PC-9 (cell line): ENCODE data around the gene RPL37A. TPM values are rescaled to one million over a fixed set of nuclear protein-coding genes. Genes with fewer than 3 reads are reported as not detected.

ENCODE experiments used
- BruUV-seq: library from RNA; stranded (reverse); fragments of 400-500 nt; replicated peaks from 2 replicates; lab custom pipeline; 2021; lab: Mats Ljungman, UMichigan
- CTCF ChIA-PET: fragments of 300-600 bp; sonication (Branson Sonifier 250); formaldehyde crosslinking; loops from one replicate; lab custom pipeline; 2022; ENCODE audit warnings: antibody characterized with exemption; lab: Charles Lee
- POLR2A ChIA-PET: fragments of 300-600 bp; sonication (Branson Sonifier 250); formaldehyde crosslinking; loops from one replicate; lab custom pipeline; 2022; ENCODE audit warnings: antibody characterized with exemption; ENCODE audit not compliant: unreplicated experiment; lab: Charles Lee
- DNase-seq, 2 experiments: peaks; one replicate each; pipeline versions ENCODE4 v3.0.0 to v3.0.0-alpha.2; 2015 to 2022; ENCODE audit warnings: mixed read lengths in 1 of 2
- H2AFZ ChIP-seq: fragments of 200-600 bp; sonication (generic); 2 replicates; pipeline ENCODE4 v1.8.1; 2017; ENCODE audit warnings: antibody characterized with exemption
- H3F3A ChIP-seq: fragments of 200-600 bp; sonication (generic); 2 replicates; pipeline ENCODE4 v1.8.1; 2017; ENCODE audit warnings: antibody characterized with exemption, mild to moderate bottlenecking, low read depth; ENCODE audit not compliant: insufficient read depth
- H3K27ac ChIP-seq: fragments of 200-600 bp; sonication (generic); 2 replicates; pipeline ENCODE4 v1.6.1; 2016; ENCODE audit warnings: mixed run types
- H3K27me3 ChIP-seq: fragments of 200-600 bp; sonication (generic); 2 replicates; pipeline ENCODE4 v1.6.1; 2016; ENCODE audit warnings: low read depth, mixed run types; ENCODE audit not compliant: insufficient read depth
- H3K36me3 ChIP-seq: fragments of 200-600 bp; sonication (generic); 2 replicates; pipeline ENCODE4 v1.6.1; 2016; ENCODE audit warnings: low read depth, mixed run types
- H3K4me1 ChIP-seq: fragments of 200-600 bp; sonication (generic); replicated peaks from 2 replicates; pipeline ENCODE4 v1.6.1; 2016; ENCODE audit warnings: mixed run types; ENCODE audit not compliant: insufficient read depth
- H3K4me2 ChIP-seq: fragments of 200-600 bp; sonication (generic); 2 replicates; pipeline ENCODE4 v1.6.1; 2017; ENCODE audit warnings: mixed run types
- H3K4me3 ChIP-seq: fragments of 200-600 bp; sonication (generic); 2 replicates; pipeline ENCODE4 v1.6.1; 2016; ENCODE audit warnings: mixed run types
- H3K79me2 ChIP-seq: fragments of 200-600 bp; sonication (generic); 2 replicates; pipeline ENCODE4 v1.6.1; 2017; ENCODE audit warnings: low read depth, mixed run types
- H3K9me2 ChIP-seq: fragments of 200-600 bp; sonication (generic); 2 replicates; pipeline ENCODE4 v1.8.1; 2017; ENCODE audit warnings: mild to moderate bottlenecking; ENCODE audit not compliant: insufficient read depth
- H3K9me3 ChIP-seq: fragments of 200-600 bp; sonication (generic); 2 replicates; pipeline ENCODE4 v1.8.1; 2016; ENCODE audit warnings: low read depth; ENCODE audit not compliant: insufficient read depth
- H4K20me1 ChIP-seq: fragments of 200-600 bp; sonication (generic); 2 replicates; pipeline ENCODE4 v1.8.1; 2017; ENCODE audit not compliant: insufficient read depth
- CTCF ChIP-seq: fragments of 200-600 bp; sonication (generic); conservative IDR thresholded peaks from 2 replicates; pipeline ENCODE4 v1.6.1; 2017; ENCODE audit warnings: mixed run types, antibody characterized with exemption, mild to moderate bottlenecking, moderate library complexity
- EZH2 ChIP-seq: fragments of 200-600 bp; sonication (generic); IDR thresholded peaks from 2 replicates; pipeline ENCODE4 v1.8.0; 2017; ENCODE audit warnings: antibody characterized with exemption, low read depth
- intact Hi-C: fragments of 100-400 bp; cut with micrococcal nuclease; formaldehyde crosslinking; loops from one replicate; pipeline ENCODE4 v1.10.0; 2022; ENCODE audit not compliant: unreplicated experiment
- total RNA-seq: library from RNA; stranded (reverse); gene quantifications from 2 replicates; pipeline ENCODE4 v1.2.3, GENCODE V29; 2021

Gene RPL37A
- total RNA-seq, 1 experiment from 2014 or later: 2,248 TPM

DNA sequence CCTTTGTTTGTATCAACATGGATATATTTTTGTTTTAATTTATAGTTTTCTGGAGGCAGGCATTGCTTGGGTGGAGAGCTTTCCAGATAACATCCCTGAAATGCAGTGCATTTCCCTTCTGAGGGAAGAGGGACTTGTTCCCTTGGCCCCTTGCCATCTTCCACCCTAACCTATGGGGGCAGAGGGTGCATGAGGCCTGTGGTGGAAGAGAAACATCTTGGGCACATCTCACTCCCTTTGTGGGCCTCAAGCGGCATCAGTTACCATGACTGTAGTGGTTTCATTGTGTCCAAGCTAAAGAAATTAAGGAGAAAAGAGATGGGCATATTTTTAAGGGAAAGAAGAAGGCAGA lies 5.3 kb upstream of the RPL37A start:
- peaks cover 6% of the 10 kb centered on the region for H3F3A ChIP-seq
- no peak for DNase-seq
- ChIA-PET POLR2A (no interaction called here), CTCF (no interaction called here)
- H3K27ac ChIP-seq: no peak overlapping the region
- H3K4me1 ChIP-seq: peaks cover 19% of the 10 kb centered on the region
- no peaks in the 10 kb centered on the region for H3K27me3 ChIP-seq
- no peak overlapping the region for H3K4me2 ChIP-seq
- H3K79me2 ChIP-seq: peaks cover 7% of the 10 kb centered on the region
- BruUV-seq: no TSS peak
- TF ChIP-seq CTCF (no peak), EZH2 (no peak)
- no peaks in the 10 kb centered on the region for H3K9me3 ChIP-seq
- H3K9me2 ChIP-seq: no peaks in the 10 kb centered on the region
- H4K20me1 ChIP-seq: no peaks in the 10 kb centered on the region
- intact Hi-C loops: loop anchor here (10.0 kb wide), 1 partner anchor 279 kb away; no protein-coding TSS in a partner anchor
- H2AFZ ChIP-seq: no peak overlapping the region
- H3K36me3 ChIP-seq: no peaks in the 10 kb centered on the region
- H3K4me3 ChIP-seq: no peak overlapping the region

- Histone ChIP-seq H4K20me1 (peaks cover 5% of the 10 kb centered on the region; the same call in 1 of the 2 replicates), H3K4me2 (no peak overlapping the region), H3K79me2 (peaks cover 28% of the 10 kb centered on the region), H3K27ac (no peak overlapping the region), H3K9me2 (no peaks in the 10 kb centered on the region), H3K9me3 (no peaks in the 10 kb centered on the region), H3K4me1 (peaks cover 18% of the 10 kb centered on the region), H2AFZ (no peak overlapping the region), H3K4me3 (no peak overlapping the region), H3K27me3 (no peaks in the 10 kb centered on the region), H3K36me3 (peaks cover 16% of the 10 kb centered on the region), H3F3A (peaks cover 21% of the 10 kb centered on the region)
- intact Hi-C loops: loop anchor here (5.0 to 10.0 kb wide), 2 partner anchors 281 to 383 kb away; no protein-coding TSS in a partner anchor
- no TSS peak for BruUV-seq
- TF ChIP-seq EZH2 (no peak), CTCF (no peak)
- POLR2A ChIA-PET: no interaction called here
- CTCF ChIA-PET: interaction anchor here (0.6 kb wide), 1 partner anchor 12 kb away, joined by 3 read pairs; no protein-coding TSS in a partner anchor
- no peak for DNase-seq
These were observed 3.0 kb upstream of the RPL37A start for GRCh38 chr2:216495656-216496055.

GRCh38 chr2:216497382-216498069 lies 1.1 kb upstream of the RPL37A start:
- Histone ChIP-seq H3K4me3 (peak overlapping the region; percentile 96), H3K4me1 (peaks cover 30% of the 10 kb centered on the region), H2AFZ (peak overlapping the region; percentile 95), H3K4me2 (peak overlapping the region; percentile 99), H3K9me3 (no peaks in the 10 kb centered on the region), H3K27me3 (no peaks in the 10 kb centered on the region), H3F3A (peaks cover 36% of the 10 kb centered on the region), H3K9me2 (no peaks in the 10 kb centered on the region), H4K20me1 (peaks cover 21% of the 10 kb centered on the region), H3K27ac (0 out of 2 replicates have a peak overlapping the region, but pooled peaks have one; percentile 86), H3K79me2 (peaks cover 46% of the 10 kb centered on the region), H3K36me3 (peaks cover 35% of the 10 kb centered on the region)
- CTCF ChIA-PET: interaction anchor here (0.8 kb wide), 1 partner anchor 169 kb away, joined by 3 read pairs; no protein-coding TSS in a partner anchor
- DNase-seq: no peak
- TF ChIP-seq EZH2 (no peak), CTCF (no peak)
- no TSS peak for BruUV-seq
- intact Hi-C loops: loop anchor here (1.0 to 10.0 kb wide), 3 partner anchors 85 to 385 kb away; partner anchors contain the start of gene SMARCAL1
- POLR2A ChIA-PET: interaction anchor here (0.5 kb wide), 1 partner anchor 393 kb away, joined by 3 read pairs; no protein-coding TSS in a partner anchor
